ENCODE data around the gene CUX1. TPM values are rescaled to one million over a fixed set of nuclear protein-coding genes. Genes with fewer than 3 reads are reported as not detected.

Gene CUX1
- total RNA-seq, 1 experiment from 2014 or later: 53.5 TPM

DNA sequence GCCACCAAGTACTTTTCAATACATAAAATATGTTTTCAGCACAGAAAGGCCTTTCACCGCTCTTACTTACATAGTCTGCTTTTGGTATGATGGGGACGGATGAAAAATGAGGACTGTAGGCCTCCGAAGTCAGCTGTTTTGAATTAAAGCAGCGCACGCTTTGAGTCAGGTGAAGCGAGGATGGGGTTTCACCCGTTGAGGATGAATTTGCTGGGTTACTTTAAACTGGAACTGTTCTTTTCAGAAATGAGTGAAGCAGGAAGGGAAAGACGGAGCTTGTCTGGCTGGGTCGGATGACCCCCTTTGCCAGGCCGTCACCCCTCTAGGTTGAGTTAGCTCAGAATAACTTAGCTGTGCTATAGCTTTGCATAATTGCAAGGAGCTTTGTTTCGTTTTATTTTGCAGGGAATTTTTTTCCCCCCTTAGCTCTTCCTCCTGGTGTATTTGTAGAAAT, 40.0 kb downstream of the CUX1 start:
- H3K4me3 Mint-ChIP-seq: no peak overlapping the region
- Histone ChIP-seq H3K23ac (ENCODE audit: insufficient read length, low read depth, low read length) (no peak overlapping the region), H3K9me3 (ENCODE audit: control insufficient read depth, low read depth, low read length) (no peaks in the 10 kb centered on the region), H2BK12ac (ENCODE audit: insufficient read length, low read depth, low read length) (no peak overlapping the region), H4K5ac (ENCODE audit: insufficient read length, low read depth, low read length) (no peak overlapping the region), H3K9ac (ENCODE audit: extremely low read depth, insufficient read length, low read length) (no peak overlapping the region), H2BK5ac (ENCODE audit: insufficient read length, low read length) (no peak overlapping the region), H3T11ph (ENCODE audit: low read length) (no peak overlapping the region), H4K8ac (replicated peaks; ENCODE audit: insufficient read length, low read depth, low read length) (no peak overlapping the region), H3K4me1 (ENCODE audit: insufficient read depth, low read length) (peaks cover 15% of the 10 kb centered on the region; the same call in 1 of the 2 replicates), H2AFZ (ENCODE audit: low read length) (no peak overlapping the region), H2BK20ac (ENCODE audit: low read depth, low read length, poor library complexity, severe bottlenecking) (no peak overlapping the region), H2BK120ac (ENCODE audit: low read depth, low read length, poor library complexity, severe bottlenecking) (no peak overlapping the region), H3K4ac (ENCODE audit: low read depth, low read length) (no peak overlapping the region), H4K20me1 (ENCODE audit: control insufficient read depth, insufficient read depth, insufficient read length) (no peaks in the 10 kb centered on the region), H3K14ac (ENCODE audit: insufficient read depth, low read length) (no peak overlapping the region), H3K18ac (ENCODE audit: insufficient read length, low read depth, low read length) (no peak overlapping the region), H3K4me2 (ENCODE audit: insufficient read depth, insufficient read length, low read length) (no peak overlapping the region), H3K79me1 (ENCODE audit: insufficient read depth, low read depth, low read length, poor library complexity, severe bottlenecking) (peaks cover 6% of the 10 kb centered on the region), H3K23me2 (ENCODE audit: insufficient read length, low read depth, low read length, poor library complexity, severe bottlenecking) (no peaks in the 10 kb centered on the region), H2BK15ac (ENCODE audit: low read depth, low read length) (no peak overlapping the region), H2AK5ac (ENCODE audit: insufficient read length, low read length) (no peak overlapping the region), H4K91ac (ENCODE audit: insufficient read length, low read depth, low read length) (no peak overlapping the region), H3K79me2 (ENCODE audit: insufficient read depth, low read length) (peaks cover 47% of the 10 kb centered on the region; the same call in 1 of the 2 replicates), H3K56ac (ENCODE audit: insufficient read length, low read depth, low read length) (no peak overlapping the region), H3K27ac (ENCODE audit: insufficient read length, low read depth, low read length) (no peak overlapping the region), H3K27me3 (ENCODE audit: insufficient read depth, low read length) (no peaks in the 10 kb centered on the region)
- H3K27me3 Mint-ChIP-seq (ENCODE audit: low read depth): no peaks in the 10 kb centered on the region
- H3K27ac Mint-ChIP-seq: peak overlapping the region in 1 of 3 experiments; percentile 86; a peak in 3 of 7 replicates
- DNase-seq: no peak
- H3K36me3 Mint-ChIP-seq (ENCODE audit: insufficient read depth in 1 of 3, low read depth in 3 of 3): no peaks in the 10 kb centered on the region
- WGBS (ENCODE audit: extremely low coverage, insufficient read length, low lambda C conversion rate): no CpG with 5 or more reads among the region's 11 CpGs
- H3K4me1 Mint-ChIP-seq: peaks cover 60 to 75% of the 10 kb centered on the region in 2 experiments
- H3K9me3 Mint-ChIP-seq: no peaks in the 10 kb centered on the region
- TF ChIP-seq, protein P1, sequence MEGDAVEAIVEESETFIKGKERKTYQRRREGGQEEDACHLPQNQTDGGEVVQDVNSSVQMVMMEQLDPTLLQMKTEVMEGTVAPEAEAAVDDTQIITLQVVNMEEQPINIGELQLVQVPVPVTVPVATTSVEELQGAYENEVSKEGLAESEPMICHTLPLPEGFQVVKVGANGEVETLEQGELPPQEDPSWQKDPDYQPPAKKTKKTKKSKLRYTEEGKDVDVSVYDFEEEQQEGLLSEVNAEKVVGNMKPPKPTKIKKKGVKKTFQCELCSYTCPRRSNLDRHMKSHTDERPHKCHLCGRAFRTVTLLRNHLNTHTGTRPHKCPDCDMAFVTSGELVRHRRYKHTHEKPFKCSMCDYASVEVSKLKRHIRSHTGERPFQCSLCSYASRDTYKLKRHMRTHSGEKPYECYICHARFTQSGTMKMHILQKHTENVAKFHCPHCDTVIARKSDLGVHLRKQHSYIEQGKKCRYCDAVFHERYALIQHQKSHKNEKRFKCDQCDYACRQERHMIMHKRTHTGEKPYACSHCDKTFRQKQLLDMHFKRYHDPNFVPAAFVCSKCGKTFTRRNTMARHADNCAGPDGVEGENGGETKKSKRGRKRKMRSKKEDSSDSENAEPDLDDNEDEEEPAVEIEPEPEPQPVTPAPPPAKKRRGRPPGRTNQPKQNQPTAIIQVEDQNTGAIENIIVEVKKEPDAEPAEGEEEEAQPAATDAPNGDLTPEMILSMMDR (conservative IDR thresholded peaks at IDR 0.05): no peak

Data from H9 (cell line).